Measurements from ENCODE around the gene CLEC4D.

The CLEC4D gene

DNA sequence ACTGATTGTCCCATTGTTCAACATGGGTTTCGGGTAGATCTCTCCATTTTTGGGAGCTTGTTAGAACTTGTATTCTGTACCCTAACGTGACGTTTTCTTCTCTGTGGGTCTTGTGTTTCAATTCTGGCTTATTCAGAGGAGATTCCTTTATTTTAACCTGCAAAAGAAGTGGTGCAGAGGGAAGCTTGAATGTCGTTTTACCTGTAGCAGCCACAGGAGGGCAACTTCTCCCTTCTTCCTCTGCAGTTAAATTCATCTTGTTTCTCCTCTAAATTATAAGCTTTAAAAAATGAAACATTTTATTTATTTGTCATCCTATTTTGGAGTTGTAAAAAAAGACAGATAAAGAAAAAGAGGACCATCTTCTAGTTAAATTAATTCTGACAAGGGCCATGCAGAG lies 13.7 kb upstream of the CLEC4D start:
- peaks cover 14% of the 10 kb centered on the region for H3K27me3 ChIP-seq (ENCODE audit: control insufficient read depth, low read length)
- no peak overlapping the region for H3K4me3 ChIP-seq (ENCODE audit: low read length)
- H3K4me2 ChIP-seq (ENCODE audit: low read length), result no peak overlapping the region
- H3K27ac ChIP-seq (ENCODE audit: low read depth, low read length), result no peak overlapping the region
- no peaks in the 10 kb centered on the region for H3K9me3 ChIP-seq (ENCODE audit: control insufficient read depth, insufficient read depth, low read length)
- TF ChIP-seq, protein P1, sequence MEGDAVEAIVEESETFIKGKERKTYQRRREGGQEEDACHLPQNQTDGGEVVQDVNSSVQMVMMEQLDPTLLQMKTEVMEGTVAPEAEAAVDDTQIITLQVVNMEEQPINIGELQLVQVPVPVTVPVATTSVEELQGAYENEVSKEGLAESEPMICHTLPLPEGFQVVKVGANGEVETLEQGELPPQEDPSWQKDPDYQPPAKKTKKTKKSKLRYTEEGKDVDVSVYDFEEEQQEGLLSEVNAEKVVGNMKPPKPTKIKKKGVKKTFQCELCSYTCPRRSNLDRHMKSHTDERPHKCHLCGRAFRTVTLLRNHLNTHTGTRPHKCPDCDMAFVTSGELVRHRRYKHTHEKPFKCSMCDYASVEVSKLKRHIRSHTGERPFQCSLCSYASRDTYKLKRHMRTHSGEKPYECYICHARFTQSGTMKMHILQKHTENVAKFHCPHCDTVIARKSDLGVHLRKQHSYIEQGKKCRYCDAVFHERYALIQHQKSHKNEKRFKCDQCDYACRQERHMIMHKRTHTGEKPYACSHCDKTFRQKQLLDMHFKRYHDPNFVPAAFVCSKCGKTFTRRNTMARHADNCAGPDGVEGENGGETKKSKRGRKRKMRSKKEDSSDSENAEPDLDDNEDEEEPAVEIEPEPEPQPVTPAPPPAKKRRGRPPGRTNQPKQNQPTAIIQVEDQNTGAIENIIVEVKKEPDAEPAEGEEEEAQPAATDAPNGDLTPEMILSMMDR (IDR thresholded peaks at IDR 0.05; ENCODE audit: low read depth, low read length, poor library complexity, severe bottlenecking), result no peak
- TF ChIP-seq EZH2phosphoT487 (IDR thresholded peaks at IDR 0.05; ENCODE audit: borderline replicate concordance, low read length), result no peak
- no peaks in the 10 kb centered on the region for H3K9me2 ChIP-seq (replicated peaks; ENCODE audit: control insufficient read depth, low read length)
- no peaks in the 10 kb centered on the region for H3K79me2 ChIP-seq (ENCODE audit: control insufficient read depth, low read length)
- H4K20me1 ChIP-seq (ENCODE audit: control insufficient read depth, insufficient read depth, low read depth, low read length), result no peaks in the 10 kb centered on the region
- no peaks in the 10 kb centered on the region for H3F3A ChIP-seq (ENCODE audit: control insufficient read depth, insufficient read depth)
- peaks cover 4% of the 10 kb centered on the region; the same call in 1 of the 2 replicates for H3K4me1 ChIP-seq (ENCODE audit: control insufficient read depth, low read length)
- H3K36me3 ChIP-seq (ENCODE audit: control insufficient read depth, low read length), result no peaks in the 10 kb centered on the region

- Histone ChIP-seq H3K27me3 (ENCODE audit: control insufficient read depth, low read length) (peaks cover 13% of the 10 kb centered on the region), H3K27ac (ENCODE audit: low read depth, low read length) (no peak overlapping the region), H3K4me2 (ENCODE audit: low read length) (no peak overlapping the region)
Measured at GRCh38 chr12:8501720-8502119, 11.6 kb upstream of the CLEC4D start.

GRCh38 chr12:8504351-8504750 lies 9.0 kb upstream of the CLEC4D start:
- no peaks in the 10 kb centered on the region for H4K20me1 ChIP-seq (ENCODE audit: control insufficient read depth, insufficient read depth, low read depth, low read length)
- no peak for TF ChIP-seq EZH2phosphoT487 (IDR thresholded peaks at IDR 0.05; ENCODE audit: borderline replicate concordance, low read length)
- TF ChIP-seq, protein P1 (IDR thresholded peaks at IDR 0.05; ENCODE audit: low read depth, low read length, poor library complexity, severe bottlenecking), result no peak

More at GRCh38 chr12:8501720-8502119, 11.6 kb upstream of the CLEC4D start:
- no peaks in the 10 kb centered on the region for H3K9me3 ChIP-seq (ENCODE audit: control insufficient read depth, insufficient read depth, low read length)
- H3K4me1 ChIP-seq (ENCODE audit: control insufficient read depth, low read length), result peaks cover 4% of the 10 kb centered on the region; the same call in 1 of the 2 replicates
- no peaks in the 10 kb centered on the region for H3K79me2 ChIP-seq (ENCODE audit: control insufficient read depth, low read length)
- H3K9me2 ChIP-seq (replicated peaks; ENCODE audit: control insufficient read depth, low read length), result no peaks in the 10 kb centered on the region
- no peaks in the 10 kb centered on the region for H3F3A ChIP-seq (ENCODE audit: control insufficient read depth, insufficient read depth)
- no peak for TF ChIP-seq EZH2phosphoT487 (IDR thresholded peaks at IDR 0.05; ENCODE audit: borderline replicate concordance, low read length)
- TF ChIP-seq, protein P1 (IDR thresholded peaks at IDR 0.05; ENCODE audit: low read depth, low read length, poor library complexity, severe bottlenecking), result no peak
- H3K36me3 ChIP-seq (ENCODE audit: control insufficient read depth, low read length), result no peaks in the 10 kb centered on the region
- no peaks in the 10 kb centered on the region for H4K20me1 ChIP-seq (ENCODE audit: control insufficient read depth, insufficient read depth, low read depth, low read length)
- H3K4me3 ChIP-seq (ENCODE audit: low read length), result no peak overlapping the region

More at GRCh38 chr12:8504351-8504750, 9.0 kb upstream of the CLEC4D start:
- H3K27ac ChIP-seq (ENCODE audit: low read depth, low read length), result no peak overlapping the region
- no peaks in the 10 kb centered on the region for H3K9me2 ChIP-seq (replicated peaks; ENCODE audit: control insufficient read depth, low read length)
- H3K36me3 ChIP-seq (ENCODE audit: control insufficient read depth, low read length), result no peaks in the 10 kb centered on the region
- H3K27me3 ChIP-seq (ENCODE audit: control insufficient read depth, low read length), result peaks cover 11% of the 10 kb centered on the region
- no peaks in the 10 kb centered on the region for H3K79me2 ChIP-seq (ENCODE audit: control insufficient read depth, low read length)
- peaks cover 8% of the 10 kb centered on the region for H3K4me1 ChIP-seq (ENCODE audit: control insufficient read depth, low read length)
- no peak overlapping the region for H3K4me2 ChIP-seq (ENCODE audit: low read length)
- H3F3A ChIP-seq (ENCODE audit: control insufficient read depth, insufficient read depth), result no peaks in the 10 kb centered on the region
- no peaks in the 10 kb centered on the region for H3K9me3 ChIP-seq (ENCODE audit: control insufficient read depth, insufficient read depth, low read length)
- H3K4me3 ChIP-seq (ENCODE audit: low read length), result no peak overlapping the region
